ENCODE data around the gene NAMPT. TPM values are rescaled to one million over a fixed set of nuclear protein-coding genes. Genes with fewer than 3 reads are reported as not detected.
"Not testable (repeated sequence)": the region's sequence is repeated elsewhere in the genome, so short reads cannot be mapped to it uniquely, and the experiment has no call there.

Gene NAMPT
- 121 TPM for total RNA-seq
- long read RNA-seq, full-length matches to known transcripts, result 72 of 97 reads
- long read RNA-seq, partial matches to known transcripts, result 4 of 97 reads
- long read RNA-seq, other reads (novel, unspliced or antisense), result 21 of 97 reads

DNA sequence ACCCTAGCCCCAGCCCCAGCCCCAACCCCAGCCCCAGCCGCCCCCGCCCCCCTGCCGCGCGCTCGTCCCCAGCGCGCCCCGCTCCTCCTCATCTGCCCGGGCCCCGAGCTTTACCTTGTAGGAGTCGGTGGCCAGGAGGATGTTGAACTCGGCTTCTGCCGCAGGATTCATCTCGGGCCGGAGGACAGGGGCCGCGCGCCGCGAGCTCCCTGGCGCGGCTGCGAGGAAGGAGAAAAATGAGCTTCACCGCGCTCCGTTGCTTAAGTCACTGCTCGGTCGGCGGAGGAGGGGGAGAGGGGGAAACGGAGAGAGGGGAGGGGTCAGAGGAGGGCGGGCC lies at the start of gene NAMPT:
NAMPT (minus strand) TSS at position 270 of the 337 bp plus-strand sequence; CDS start at position 171, 99 bp downstream.
- no peak for DNase-seq (ENCODE audit: low spot score)
- intact Hi-C loops (cut with DNase I), result loop anchor here (1.0 to 10.0 kb wide), 5 partner anchors 67 to 220 kb away; no protein-coding TSS in a partner anchor

DNA sequence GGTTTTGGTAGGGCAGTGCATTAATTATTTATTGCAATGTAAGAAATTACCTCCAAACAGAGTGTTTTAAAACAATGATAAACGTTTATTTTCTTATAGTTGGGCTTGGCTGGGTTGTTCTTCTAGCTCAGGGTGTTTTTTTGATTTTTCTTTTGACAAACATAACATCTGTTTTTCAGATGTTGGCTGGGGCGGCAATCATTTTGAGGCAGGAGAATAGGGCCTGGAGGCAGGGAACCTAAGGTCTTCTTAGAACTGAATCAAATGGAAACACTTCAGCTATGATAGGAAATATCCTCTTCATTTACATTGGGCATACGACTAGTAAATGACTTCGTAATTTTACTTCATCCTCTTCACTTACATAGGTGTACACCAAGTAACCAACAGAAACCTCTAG lies 47.4 kb upstream of the NAMPT start:
- DNase-seq (ENCODE audit: low spot score), result no peak
- intact Hi-C loops (cut with DNase I), result no loop called here

- DNase-seq (ENCODE audit: low spot score), result no peak
- intact Hi-C loops (cut with DNase I), result no loop called here
These were observed 46.8 kb upstream of the NAMPT start for GRCh38 chr7:106331441-106332175.

- intact Hi-C loops (cut with DNase I), result no loop called here
- no peak for DNase-seq (ENCODE audit: low spot score)
These were observed 45.4 kb upstream of the NAMPT start for GRCh38 chr7:106329971-106330733.

GRCh38 chr7:106329408-106329807 lies 44.6 kb upstream of the NAMPT start:
- no peak for DNase-seq (ENCODE audit: low spot score)
- intact Hi-C loops (cut with DNase I), result no loop called here

DNA sequence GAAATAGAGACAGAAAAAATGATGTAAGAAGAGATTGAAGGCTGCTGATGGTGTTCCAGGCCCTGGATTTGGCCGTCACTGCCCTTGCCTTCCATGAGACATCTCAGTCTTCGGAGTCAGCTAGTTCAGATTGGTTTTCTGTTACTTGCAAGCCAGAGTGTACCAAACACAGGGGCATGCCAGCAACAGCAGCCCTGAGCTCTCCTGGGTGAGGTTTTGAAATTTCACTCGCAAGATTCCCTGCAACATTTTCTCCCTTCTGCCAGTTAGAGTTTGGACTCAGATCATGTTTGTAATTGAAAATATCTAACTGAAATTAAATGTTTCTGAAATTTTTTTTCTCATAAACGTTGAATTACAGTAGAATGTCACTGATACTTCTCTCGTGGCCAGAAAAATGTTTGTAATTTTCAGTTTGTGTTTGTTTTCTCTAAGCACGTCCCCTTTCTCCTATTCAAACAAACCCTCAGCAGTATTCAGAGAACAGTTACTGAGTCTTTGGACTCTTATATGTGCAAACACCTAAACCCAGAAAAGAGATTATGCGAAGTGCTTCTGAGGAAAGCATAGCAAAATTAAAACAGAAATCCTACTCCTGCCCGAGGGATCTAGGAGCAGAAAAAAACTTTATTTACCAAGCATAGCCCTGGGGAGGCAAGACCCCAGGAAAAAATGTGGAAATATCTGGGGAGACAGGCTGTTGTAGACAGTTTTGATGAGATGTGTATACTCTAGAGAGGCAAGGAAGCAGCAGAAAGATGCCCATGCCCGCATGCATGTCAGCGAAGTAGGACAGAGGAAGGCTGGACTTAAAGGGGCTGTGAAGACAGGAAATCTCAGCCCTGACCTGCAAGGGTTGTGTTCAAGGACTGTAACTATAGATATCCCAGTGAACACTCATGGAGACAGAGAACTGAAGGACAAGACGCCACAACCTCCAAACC lies 43.0 kb upstream of the NAMPT start:
- no peak for DNase-seq (ENCODE audit: low spot score)
- intact Hi-C loops (cut with DNase I), result no loop called here

- intact Hi-C loops (cut with DNase I), result no loop called here
- no peak for DNase-seq (ENCODE audit: low spot score)
These were observed 42.1 kb upstream of the NAMPT start for GRCh38 chr7:106326594-106327537.

DNA sequence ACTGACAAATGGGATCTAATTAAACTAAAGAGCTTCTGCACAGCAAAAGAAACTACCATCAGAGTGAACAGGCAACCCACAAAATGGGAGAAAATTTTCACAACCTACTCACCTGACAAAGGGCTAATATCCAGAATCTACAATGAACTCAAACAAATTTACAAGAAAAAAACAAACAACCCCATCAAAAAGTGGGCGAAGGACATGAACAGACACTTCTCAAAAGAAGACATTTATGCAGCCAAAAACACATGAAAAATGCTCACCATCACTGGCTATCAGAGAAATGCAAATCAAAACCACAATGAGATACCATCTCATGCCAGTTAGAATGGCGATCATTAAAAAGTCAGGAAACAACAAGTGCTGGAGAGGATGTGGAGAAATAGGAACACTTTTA lies 39.7 kb upstream of the NAMPT start:
- intact Hi-C loops (cut with DNase I); DNase-seq (ENCODE audit: low spot score): not testable (repeated sequence)

- intact Hi-C loops (cut with DNase I); DNase-seq (ENCODE audit: low spot score): not testable (repeated sequence)
These were observed 35.5 kb upstream of the NAMPT start for GRCh38 chr7:106320254-106320770.

- intact Hi-C loops (cut with DNase I), result no loop called here
- no peak for DNase-seq (ENCODE audit: low spot score)
These were observed 33.7 kb upstream of the NAMPT start for GRCh38 chr7:106318482-106318881.

GRCh38 chr7:106317971-106318370 lies 33.2 kb upstream of the NAMPT start:
- no peak for DNase-seq (ENCODE audit: low spot score)
- intact Hi-C loops (cut with DNase I), result no loop called here

- no peak for DNase-seq (ENCODE audit: low spot score)
- intact Hi-C loops (cut with DNase I), result no loop called here
These were observed 32.2 kb upstream of the NAMPT start for GRCh38 chr7:106316947-106317346.

DNA sequence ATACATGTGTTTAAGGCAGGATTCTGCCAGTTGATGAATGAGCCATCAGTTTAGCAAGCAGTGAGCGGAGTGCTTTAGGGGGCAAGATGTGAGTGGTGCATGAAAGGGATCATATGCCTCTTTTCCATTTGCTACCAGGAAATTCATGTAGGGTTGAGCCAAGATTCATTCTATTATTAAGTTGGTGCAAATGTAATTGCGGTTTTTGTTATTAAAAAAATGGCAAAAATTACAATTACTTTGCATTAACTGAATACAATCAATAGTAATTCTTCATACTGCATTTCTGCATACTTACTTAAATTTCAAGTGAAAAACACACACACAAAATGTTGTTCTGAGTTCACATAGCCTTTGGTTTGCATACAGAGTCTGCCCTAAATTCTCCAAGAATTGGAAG lies 30.1 kb upstream of the NAMPT start:
- intact Hi-C loops (cut with DNase I), result no loop called here
- DNase-seq (ENCODE audit: low spot score), result no peak

DNA sequence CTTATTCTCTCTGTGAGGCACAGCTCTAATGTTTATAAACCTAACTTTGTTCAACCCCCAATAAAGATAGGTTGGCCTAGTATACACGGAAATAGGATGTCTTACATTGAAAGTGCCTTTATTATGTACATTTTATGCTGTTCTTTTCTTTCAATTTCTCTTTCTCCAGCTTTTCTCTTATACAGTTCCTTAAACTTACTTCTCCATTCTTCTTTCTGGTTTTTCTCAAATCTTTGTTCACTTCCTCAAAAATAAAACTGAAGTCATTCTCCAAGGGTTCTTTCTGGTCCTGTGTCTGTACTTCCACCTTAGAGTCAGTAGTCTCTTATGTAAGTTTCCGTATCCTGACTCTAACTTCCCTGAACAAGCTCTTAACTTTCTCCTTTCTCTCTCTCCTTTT lies 29.2 kb upstream of the NAMPT start:
- no peak for DNase-seq (ENCODE audit: low spot score)
- intact Hi-C loops (cut with DNase I), result no loop called here

- intact Hi-C loops (cut with DNase I), result no loop called here
- no peak for DNase-seq (ENCODE audit: low spot score)
These were observed 28.7 kb upstream of the NAMPT start for GRCh38 chr7:106313456-106313901.

DNA sequence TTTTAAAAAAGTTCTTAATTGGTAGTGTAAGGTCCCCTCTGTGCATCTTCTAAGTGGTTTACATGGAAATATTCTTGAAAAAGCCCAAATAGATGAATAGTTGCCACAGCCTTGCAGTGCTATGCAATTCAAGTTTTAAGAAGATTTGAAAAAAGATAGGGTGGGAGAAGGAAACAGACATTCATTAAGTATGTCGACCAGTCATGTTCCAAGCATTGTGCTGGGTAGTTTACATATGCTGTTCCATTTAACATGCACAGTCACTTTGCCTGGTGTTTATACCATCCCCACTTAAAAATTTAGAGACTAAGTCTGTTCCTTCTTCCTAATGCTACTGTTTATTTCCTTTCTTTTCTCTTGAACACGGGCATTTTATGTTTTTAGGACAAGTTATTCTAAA lies 28.1 kb upstream of the NAMPT start:
- DNase-seq (ENCODE audit: low spot score), result no peak
- intact Hi-C loops (cut with DNase I), result no loop called here

DNA sequence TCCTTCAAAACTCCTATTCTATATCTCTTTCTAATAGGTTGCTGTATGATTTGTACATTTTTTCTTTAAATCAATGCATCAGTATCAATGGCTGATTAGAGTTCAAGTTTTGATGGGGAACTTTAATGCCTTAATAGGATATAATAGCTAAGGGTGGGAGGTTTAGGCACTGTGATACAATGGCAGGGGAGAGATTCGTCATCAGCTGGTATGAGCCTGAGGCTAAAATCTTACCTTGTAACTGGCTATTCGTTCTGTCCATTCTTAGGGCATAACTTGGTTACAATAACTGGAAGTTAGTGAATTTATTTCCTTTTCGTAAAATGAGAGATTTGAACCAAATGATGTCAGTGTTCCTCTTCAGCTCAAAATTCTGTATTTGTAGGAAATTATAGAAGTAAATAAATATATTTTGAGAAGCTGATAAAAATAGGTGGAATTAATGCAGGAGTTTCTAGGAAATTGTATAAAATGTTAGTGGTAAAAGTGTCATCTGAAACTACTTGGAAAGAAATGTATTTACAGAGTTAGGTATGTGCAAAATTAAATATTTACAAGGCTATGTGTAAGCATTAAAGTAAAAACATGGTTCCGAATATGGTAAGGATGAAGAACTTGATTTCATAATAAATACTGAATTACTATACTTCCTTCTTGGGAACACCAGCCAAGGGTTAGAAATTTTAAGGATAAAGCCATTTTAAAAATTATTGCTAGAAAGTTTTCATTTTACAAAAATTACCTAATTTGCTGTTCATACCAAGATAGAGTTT lies 27.5 kb upstream of the NAMPT start:
- no peak for DNase-seq (ENCODE audit: low spot score)
- intact Hi-C loops (cut with DNase I), result no loop called here

DNA sequence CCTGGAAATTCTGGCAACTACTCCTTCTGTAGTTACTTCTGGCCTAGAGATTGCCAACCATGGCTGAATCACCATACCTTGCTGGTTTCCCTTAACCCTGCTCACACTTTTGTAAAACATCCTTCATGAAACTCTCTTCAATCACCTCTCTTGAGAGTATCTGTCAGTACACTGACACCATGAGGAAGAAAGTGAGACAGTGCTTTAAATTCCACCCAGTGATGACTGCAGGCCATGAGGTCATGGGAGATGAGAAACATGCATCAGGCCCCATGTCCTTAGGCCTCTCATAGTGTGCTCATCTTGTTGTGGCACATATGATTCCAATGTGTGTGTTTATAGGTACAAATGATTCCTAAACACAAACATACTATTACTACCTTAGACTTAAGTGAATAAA lies 24.6 kb upstream of the NAMPT start:
- DNase-seq (ENCODE audit: low spot score), result no peak
- intact Hi-C loops (cut with DNase I), result no loop called here

Data from cardiac septum (tissue), 1 donor.